Activated CD4-positive, CD25-positive, alpha-beta regulatory T cell treated with anti-CD3 and anti-CD28 coated beads, Interleukin-2, amount 50 U/mL, for 72 hours (primary cell): Measurements from ENCODE around the gene ANKDD1B.
A peak's percentile ranks its signal among the peaks of the same experiment; 100 is the strongest.
"Not testable (repeated sequence)": the region's sequence is repeated elsewhere in the genome, so short reads cannot be mapped to it uniquely, and the experiment has no call there.

Source experiments
- DNase-seq: peaks from one replicate; pipeline ENCODE4 v3.0.0; 2021

ANKDD1B gene

DNA sequence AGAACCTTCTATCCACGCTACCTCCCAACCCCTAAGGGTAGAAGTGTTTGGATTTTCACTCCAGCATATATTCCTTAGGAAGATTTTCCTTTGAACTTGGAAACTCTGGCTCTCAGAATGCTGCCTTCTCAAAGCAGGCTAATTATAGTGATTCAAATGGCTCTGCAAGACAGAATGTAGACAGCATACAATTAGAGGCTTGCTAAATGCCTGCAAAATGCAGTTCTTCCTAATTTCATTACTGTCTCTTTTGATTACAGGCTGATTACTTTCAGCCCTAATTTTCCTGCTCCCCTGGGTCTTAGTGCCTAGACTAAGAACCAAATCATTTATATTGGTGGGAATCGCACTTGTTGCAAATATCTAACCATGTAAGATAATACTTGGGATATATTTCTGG is 50.8 kb downstream of the ANKDD1B start:
- DNase-seq, result no peak

- DNase-seq, result no peak
These were observed 52.5 kb downstream of the ANKDD1B start for GRCh38 chr5:75663579-75664284.

DNA sequence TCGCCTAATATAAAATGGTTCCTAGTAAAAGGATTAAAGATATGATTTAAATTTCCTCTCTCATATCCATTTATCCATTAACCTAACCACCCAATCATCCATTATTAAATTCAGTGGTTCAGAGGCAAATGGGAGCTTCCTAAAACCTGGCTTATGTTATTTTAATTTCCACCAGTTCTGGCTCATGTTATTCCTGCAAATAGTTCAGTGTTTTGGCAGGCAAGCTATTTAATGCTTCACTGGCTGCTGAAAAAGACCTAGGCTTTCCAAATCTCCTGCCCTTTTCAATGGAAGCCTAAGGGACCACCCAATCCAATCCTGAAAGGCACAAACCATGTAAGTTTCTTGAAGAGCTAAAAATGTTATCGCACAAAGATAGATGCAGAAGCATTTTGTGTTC is 53.7 kb downstream of the ANKDD1B start:
- DNase-seq, result no peak

DNA sequence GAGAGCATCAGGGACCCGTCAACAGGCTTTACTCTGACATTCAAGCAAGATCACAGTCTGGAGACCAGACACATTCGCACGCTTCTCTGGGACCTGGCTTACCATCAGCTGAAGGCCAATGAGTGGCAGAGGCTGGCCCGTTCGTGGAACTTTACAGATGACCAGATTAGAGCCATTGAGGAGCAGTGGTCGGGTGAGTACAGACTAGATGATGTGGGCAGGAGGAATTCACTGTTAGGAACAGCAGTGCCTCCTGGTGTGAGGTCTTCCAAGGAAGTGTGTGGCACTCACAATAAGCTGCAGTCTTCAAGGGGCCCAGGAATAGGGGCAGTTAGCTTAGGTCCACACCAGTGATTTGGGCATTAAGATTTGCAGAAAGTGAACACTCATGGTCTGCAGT is 55.5 kb downstream of the ANKDD1B start:
- no peak for DNase-seq

GRCh38 chr5:75667586-75667985 is 56.3 kb downstream of the ANKDD1B start:
- DNase-seq, result no peak

GRCh38 chr5:75668445-75668844 is 57.2 kb downstream of the ANKDD1B start:
- DNase-seq, result no peak

DNA sequence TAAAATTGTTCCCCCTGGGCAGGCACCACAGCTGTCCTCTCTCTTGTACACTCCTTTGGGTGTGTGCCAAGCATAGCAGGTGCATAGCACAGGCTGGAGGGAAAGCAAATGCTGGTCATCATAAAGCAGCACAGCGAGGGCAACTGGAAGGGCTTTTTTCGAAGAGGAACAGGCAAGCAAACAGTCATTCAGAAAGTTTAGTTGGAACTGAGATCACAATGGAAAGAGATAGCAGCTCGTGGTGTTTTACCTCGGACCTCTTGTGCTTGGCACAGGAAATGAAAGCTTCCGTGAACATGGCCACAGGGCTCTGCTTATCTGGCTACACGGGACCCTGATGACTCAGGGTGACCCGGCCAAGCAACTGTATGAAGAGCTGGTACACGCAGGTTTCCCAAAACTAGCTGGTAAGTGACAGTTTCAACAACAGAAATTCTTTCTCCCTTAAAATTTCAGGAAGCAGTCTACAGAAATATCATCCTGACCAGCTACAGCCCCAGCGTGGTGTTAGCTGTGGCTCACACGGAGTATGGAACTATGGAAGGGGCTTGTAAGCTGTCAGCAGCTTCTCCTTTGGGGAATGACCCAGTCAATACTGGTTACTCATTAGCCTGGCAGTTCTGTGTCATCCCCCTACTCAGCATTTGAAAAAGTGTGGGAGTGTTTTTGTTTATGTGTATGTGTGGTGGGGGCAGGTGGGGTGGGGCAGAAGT is 57.9 kb downstream of the ANKDD1B start:
- peak; percentile 57 for DNase-seq

DNA sequence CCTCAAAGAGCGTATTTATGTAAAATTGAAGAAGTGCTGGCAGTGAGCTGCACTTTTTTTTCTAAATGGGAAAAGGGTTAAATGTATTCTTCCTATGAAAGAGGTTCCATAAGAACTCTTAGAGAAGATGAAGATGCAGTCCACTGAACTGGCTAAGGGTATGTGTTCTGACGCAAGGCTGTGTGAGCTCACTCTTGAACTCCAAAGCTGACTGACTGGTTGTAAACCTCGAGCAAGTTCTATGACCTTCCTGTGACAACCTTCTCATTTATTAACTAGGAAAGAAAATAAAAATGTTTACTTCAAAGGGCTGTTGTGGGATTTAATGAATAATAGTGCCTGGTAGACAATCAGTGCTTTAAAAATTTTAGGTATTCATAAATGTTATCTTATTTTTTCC is 59.3 kb downstream of the ANKDD1B start:
- no peak for DNase-seq

GRCh38 chr5:75671506-75671905 is 60.3 kb downstream of the ANKDD1B start:
- no peak for DNase-seq

GRCh38 chr5:75672616-75673015 is 61.4 kb downstream of the ANKDD1B start:
- no peak for DNase-seq

- no peak for DNase-seq
These were observed 64.5 kb downstream of the ANKDD1B start for GRCh38 chr5:75675783-75676182.

DNA sequence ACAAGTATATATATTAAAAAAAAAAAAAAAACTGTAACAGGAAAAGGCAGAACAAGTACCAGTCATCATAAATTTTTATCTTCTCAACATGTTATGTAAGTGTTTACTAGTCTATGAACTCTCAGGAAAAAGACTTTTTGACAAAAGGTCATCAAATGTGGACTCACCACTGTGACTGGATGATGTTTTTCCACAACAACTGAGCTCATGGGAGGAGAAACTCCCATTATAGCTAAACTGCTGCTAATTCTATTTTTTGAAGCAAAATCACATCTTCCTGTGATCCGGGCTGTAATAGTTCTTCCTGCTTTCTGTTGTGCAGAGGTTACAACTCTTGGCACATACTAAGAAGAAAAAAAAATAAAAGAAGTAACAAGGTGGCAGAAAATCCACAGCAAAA is 66.4 kb downstream of the ANKDD1B start:
- DNase-seq, result no peak

- no peak for DNase-seq
These were observed 66.9 kb downstream of the ANKDD1B start for GRCh38 chr5:75678155-75678554.

GRCh38 chr5:75681125-75681830 is 70.0 kb downstream of the ANKDD1B start:
- DNase-seq, result no peak

DNA sequence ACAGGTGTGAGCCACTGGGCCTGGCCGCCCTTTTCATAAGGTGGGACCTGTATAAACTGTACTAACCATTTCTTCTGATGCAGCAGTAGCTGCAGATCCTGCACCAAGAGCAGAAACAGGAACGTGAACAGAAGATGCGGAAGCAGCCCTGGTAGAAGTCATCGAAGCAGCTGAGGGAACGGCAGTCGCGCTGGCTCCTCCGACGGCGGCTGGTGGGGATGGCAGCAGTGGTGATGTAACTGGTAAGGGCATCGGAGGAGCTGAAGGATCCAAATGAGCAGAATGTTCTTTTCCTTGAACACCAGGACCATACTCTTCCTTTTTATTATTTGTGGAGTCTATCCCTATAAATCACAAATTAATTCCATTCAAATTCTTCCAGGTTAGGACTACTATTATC is 73.9 kb downstream of the ANKDD1B start:
- no peak for DNase-seq

- DNase-seq, result no peak
These were observed 75.2 kb downstream of the ANKDD1B start for GRCh38 chr5:75686480-75686879.

DNA sequence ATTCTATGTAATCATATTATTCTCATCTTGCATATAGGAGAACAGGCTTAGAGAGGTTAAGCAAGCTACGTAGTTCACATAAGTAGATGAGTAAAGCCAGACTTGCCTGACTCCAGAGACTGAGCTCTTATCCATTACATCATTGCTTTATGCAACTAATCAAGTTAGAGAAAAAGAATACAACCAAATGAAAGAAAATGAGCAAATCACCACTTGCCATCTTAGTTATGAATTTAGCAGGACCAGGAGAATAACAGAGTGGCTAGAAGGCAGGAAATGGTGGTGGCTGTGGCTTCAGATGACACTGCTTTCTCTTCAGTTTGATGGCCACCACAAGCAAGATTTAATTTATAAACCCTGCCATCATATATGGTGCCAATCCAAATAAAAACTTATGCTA is 79.4 kb downstream of the ANKDD1B start:
- no peak for DNase-seq

GRCh38 chr5:75694781-75695180 is 83.5 kb downstream of the ANKDD1B start:
- DNase-seq, result no peak

DNA sequence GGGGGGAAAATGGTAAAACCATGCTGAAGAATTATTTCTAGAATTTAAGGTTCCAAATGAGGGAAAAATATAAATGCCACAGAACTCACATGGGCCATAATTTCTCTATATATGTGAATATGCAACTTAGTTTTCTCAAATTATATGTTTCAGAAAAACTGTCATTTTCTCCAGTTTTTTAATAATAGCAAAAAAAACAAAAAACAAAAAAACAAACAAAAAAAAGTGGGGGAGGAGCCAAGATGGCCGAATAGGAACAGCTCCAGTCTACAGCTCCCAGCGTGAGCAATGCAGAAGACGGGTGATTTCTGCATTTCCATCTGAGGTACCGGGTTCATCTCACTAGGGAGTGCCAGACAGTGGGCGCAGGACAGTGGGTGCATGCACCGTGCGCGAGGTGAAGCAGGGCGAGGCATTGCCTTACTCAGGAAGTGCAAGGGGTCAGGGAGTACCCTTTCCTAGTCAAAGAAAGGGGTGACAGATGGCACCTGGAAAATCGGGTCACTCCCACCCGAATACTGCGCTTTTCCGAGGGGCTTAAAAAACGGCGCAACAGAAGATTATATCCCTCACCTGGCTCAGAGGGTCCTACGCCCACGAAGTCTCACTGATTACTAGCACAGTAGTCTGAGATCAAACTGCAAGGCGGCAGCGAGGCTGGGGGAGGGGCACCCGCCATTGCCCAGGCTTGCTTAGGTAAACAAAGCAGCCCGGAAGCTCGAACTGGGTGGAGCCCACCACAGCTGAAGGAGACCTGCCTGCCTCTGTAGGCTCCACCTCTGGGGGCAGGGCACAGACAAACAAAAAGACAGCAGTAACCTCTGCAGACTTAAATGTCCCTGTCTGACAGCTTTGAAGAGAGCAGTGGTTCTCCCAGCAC is 84.5 kb downstream of the ANKDD1B start:
- not testable (repeated sequence) for DNase-seq

- no peak for DNase-seq
These were observed 90.6 kb downstream of the ANKDD1B start for GRCh38 chr5:75701856-75702255.

DNA sequence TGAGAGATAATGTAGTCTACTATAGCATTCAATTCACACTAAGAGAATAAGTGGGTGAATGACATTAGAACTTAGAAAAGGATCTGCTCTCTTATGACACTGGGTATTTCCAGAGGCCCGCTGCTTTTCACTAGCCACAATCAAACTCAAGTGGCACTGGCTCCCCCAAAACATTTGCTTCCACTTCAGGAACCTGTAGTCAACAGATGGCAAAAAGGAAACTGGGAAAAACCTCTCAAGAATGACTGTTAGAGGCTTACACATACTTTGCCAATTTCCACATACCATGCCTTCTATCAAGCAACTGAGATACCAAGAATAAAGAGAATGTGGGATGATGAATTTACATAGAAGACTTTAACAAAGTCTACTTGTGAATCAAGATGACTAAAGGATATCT is 94.8 kb downstream of the ANKDD1B start:
- DNase-seq, result no peak

GRCh38 chr5:75706775-75707174 is 95.5 kb downstream of the ANKDD1B start:
- no peak for DNase-seq

DNA sequence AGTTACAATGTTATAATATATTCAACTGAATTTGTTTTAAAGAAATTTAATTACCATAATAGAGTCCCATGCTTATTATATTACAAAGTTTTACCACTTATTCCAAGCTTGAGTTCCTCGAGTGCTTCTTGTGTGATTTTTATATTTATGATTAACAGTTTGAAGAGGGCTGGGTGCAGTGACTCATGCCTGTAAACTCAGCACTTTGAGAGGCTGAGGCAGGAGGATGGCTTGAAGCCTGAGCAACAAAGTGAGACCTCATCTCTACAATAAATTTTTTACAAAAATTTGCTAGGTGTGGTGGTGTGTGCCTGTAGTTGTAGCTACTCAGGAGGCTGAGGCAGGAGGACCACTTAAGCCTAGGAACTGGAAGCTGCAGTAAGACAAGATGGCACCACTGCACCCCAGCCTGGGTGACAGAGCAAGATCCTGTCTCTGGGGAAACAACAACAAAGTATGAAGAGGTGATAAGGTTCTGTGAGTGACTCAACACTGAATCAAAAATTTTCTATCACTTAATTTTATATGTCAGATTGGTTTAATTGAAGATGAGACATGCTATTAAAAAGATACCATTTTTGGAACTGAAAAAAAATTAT is 96.8 kb downstream of the ANKDD1B start:
- DNase-seq, result no peak
